Fibroblast of skin of abdomen (primary cell): Measurements from ENCODE around the gene TRIML2. TPM values are rescaled to one million over a fixed set of nuclear protein-coding genes. Genes with fewer than 3 reads are reported as not detected.

Source experiments
- DNase-seq: peaks from one replicate; pipeline ENCODE4 v3.0.0-alpha.2; 2013
- polyA plus RNA-seq, 2 experiments: library from polyadenylated mRNA; unstranded; fragments of 120-200 nt; gene quantifications; one replicate each; pipeline ENCODE4 v1.2.1, GENCODE V29; 2013; ENCODE audit not compliant: insufficient read length in 2 of 2

The TRIML2 gene, protein sequence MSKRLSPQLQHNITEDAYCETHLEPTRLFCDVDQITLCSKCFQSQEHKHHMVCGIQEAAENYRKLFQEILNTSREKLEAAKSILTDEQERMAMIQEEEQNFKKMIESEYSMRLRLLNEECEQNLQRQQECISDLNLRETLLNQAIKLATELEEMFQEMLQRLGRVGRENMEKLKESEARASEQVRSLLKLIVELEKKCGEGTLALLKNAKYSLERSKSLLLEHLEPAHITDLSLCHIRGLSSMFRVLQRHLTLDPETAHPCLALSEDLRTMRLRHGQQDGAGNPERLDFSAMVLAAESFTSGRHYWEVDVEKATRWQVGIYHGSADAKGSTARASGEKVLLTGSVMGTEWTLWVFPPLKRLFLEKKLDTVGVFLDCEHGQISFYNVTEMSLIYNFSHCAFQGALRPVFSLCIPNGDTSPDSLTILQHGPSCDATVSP
- polyA plus RNA-seq (2013, experiment 1 of 2; ENCODE audit: insufficient read length): 0.72 TPM
- polyA plus RNA-seq (2013, experiment 2 of 2; ENCODE audit: insufficient read length): 0.55 TPM

DNA sequence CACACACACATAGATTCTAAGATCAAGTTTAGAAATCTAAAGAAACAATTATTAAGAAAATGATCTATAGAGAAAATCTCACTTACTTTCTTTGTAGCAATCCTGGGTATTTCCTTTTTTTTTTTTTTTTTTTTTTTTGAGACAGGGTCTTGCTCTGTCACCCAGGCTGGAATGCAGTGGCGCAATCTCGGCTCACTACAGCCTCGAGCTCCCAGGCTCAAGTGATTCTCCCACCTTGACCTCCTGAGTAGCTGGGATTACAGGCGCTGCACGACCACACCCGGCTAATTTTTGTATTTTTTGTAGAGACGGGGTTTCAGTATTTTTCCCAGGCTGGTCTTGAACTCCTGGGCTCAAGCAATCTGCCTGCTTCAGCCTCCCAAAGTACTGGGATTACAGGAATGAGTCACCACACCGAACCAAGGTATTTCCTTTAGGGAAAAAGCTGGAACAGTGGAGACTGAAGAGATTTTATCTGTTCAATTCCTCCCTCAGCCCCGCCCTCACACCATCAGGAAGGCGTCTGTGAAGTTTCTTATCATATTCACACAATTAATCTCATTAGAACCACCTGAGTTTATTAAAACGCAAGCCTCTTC is at the start of gene TRIML2:
TSS of gene TRIML2 (minus strand) at position 447 of the 599 bp plus-strand sequence. CDS start 4,235 bp downstream, outside the sequence.
- DNase-seq: peak; percentile 41

DNA sequence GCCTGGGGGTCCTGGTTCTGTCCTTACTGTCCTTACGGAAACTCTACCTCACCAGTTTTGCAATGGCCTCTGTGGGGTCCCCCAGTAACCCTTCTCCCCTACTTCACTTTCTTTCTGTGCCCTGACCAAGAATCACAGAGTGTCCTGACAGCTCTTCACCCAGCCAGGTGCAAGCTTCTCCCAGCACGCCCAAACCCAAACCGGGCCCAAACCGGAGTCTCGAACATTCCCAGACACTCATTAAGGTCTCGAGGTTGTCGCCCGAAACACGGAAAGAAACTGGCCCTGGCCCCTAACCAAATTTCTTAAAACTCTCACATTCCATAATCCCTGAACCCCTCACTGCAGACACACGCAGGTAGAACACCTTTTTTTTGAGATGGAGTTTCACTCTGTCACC is 48.9 kb upstream of the TRIML2 start:
- DNase-seq: no peak

DNA sequence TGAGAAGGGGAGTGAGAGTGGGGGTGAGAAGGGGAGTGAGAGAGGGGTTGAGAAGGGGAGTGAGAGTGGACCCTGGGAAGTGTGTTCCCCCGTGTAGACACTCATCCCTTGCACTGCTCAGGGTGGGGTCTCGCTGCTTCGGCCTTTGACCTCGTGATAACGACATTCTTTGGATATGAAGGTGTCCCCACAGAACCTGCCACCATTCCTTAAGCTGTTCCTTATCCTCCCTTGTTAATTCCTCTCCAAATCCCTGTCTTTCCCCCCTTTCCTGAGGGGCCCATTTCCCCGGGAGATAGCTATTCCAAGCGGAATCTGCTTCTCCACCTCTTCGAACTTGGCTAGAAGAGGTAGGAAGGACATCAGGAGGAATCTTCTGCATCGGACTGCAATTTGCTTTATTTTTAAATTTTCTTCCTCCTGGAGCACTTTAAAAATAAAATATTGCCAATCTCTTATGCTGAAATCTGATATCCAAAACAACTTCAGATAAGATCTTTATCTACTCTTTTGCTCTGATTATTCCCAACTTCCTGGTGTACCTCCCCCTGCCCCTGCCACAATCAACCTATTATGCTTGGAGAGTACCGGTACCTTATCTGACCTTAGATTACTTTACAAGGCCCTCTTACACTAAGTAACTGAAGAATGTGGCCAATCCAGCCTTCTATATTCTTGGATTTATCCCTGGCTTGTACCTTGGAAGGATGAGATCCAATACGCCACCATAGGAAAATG is 45.4 kb upstream of the TRIML2 start:
- DNase-seq: no peak

DNA sequence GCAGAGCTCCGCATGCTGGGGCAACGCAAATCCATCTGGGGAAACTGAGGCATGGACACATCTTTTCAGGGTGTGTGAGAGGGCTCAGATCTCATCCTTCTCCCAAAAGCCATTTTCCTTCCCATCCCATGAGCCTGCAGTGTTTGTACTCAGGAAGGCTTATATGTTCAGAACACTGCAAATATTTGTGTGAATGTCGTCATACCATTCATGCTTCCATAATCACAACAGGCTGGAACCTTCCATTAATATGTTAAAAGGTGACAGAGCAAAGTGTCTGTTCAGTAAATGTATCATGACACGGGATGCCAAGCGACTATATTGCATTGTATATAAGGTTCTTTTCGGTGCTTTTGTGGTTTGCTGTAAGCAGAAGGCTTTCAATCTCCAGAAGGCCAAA is 38.4 kb upstream of the TRIML2 start:
- peak; percentile 12 for DNase-seq

DNA sequence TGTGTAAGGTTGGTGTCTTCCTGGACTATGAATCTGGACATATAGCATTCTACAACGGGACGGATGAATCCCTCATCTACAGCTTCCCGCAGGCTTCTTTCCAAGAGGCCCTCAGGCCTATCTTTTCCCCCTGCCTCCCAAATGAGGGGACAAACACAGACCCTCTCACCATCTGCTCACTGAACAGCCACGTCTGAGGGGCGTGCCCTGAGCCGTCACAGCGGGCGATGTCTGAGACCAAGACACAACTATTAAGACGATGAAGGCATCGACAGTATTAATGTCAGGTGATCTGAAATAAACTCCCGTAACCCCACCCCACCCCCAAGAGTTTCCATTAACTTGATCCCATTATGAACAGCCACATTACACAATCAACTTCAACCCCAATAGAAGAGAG is 37.8 kb upstream of the TRIML2 start:
- no peak for DNase-seq

DNA sequence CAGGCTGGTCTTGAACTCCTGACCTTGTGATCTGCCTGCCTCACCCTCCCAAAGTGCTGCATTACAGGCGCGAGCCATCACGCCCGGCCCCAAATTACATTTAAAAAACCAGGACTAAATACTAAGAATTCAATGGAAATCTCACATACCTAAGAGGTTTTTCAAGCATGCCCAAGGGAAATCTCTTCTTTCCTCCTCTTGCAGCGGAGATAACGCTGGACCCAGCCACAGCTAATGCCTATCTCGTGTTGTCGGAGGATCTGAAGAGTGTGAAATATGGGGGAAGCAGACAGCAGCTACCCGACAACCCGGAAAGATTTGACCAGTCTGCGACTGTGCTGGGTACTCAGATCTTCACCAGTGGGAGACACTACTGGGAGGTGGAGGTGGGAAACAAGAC is 37.2 kb upstream of the TRIML2 start:
- DNase-seq: no peak

DNA sequence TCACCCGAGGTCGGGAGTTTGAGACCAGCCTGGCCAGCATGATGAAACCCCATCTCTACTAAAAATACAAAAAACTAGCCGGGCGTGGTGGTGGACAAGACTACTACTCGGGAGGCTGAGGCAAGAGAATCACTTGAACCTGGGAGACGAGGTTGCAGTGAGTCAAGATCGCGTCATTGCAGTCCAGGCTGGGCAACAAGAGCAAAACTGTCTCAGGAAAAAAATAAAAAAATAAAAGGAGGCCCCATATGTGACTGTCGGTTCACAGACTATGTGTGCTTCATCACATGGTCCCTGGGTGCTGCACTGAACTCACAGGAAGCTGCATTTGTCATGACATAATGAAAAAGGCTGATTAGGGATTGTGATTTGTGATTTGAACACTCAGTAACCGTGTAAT is 36.2 kb upstream of the TRIML2 start:
- peak; percentile 33 for DNase-seq

DNA sequence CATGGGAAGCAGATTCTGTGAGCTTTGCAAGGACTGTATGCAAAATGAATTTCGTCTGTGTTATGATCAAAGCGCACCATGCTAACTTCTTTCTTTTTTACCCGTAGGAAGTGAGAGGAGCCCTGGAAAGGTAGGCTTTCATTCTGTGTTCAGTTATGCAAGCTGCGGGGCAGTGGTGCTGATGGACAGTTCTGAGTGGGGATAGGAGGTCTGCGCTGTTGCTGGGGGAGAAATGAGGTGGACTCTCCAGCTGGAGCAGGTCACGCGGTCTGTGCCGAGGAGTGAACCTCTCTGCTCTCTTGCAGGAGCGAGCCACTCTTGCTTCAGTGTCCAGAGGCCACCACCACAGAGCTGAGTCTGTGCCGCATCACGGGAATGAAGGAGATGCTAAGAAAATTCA is 34.3 kb upstream of the TRIML2 start:
- DNase-seq: peak; percentile 10

DNA sequence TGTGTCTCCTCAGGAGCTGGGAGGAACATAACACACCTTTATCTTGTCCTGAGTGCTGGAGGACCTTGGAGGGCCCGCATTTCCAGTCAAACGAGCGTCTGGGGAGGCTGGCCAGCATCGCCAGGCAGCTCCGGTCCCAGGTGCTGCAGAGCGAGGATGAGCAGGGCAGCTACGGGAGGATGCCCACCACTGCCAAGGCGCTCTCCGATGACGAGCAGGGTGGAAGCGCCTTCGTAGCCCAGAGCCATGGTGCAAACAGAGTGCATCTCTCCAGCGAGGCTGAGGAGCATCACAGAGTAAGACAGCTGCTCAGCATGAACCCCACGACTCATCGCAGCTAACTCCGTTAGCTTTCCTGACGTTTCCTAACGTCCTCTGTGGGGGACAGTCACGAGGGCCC is 30.3 kb upstream of the TRIML2 start:
- no peak for DNase-seq

DNA sequence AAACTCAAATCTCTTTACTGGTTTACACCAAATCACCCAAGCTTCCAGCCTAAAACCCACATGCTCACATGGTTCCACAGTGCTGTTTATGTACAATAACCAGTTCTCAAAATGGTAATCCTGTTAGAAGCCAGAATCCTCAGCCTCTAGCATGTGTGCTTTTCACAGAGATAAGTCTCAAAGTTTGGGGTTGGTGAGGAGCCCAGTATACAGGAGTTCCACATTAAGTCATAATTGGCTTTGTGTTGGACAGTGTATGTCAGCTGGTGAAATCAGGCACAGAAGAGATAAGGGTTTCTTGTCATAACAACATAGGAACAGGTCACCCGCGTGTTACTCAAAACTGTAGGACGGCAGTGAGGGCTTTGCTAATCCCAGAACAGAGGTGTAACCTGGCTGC is 29.7 kb upstream of the TRIML2 start, which contains the start of gene TRIML1:
TSS of gene TRIML1 (plus strand) at position 301 of the 400 bp plus-strand sequence. CDS start 118 bp downstream, outside the sequence.
- DNase-seq: no peak

DNA sequence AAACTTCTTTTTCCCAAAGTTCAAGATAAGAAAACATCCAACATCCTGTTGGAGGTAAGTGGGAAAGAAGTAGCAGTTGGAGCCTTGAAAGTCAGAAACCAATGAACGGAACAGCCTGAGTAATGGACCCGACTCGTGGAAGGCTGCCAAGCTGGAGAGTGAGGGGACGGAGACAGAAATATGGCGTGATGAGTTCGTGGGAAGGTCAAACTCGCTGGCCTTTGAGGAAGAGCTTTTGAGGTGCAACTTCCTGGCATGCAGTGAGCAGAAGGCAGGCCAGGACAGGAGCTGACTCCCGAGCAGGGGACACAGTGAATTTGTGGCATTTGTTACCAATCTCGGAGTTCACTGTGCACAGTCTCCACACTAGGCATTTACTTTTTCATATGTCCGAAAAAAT is 28.8 kb upstream of the TRIML2 start:
- DNase-seq: no peak

DNA sequence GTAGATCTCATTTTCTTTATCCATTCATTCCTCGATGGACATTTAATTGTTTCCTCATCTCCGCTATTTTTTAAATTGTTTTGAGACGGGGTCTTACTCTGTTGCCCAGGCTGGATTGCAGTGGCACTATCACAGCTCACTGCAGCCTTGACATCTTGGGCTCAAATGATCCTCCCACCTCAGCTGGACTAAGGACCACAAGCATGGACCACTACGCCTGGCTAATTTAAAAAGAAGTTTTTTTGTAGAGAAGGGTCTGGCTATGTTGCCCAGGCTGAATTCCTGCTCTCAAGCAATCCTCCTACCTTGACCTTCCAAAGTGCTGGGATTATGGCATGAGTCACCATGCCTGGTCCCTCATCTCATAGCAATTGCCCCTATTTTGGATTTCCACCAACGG is 22.8 kb upstream of the TRIML2 start:
- DNase-seq: no peak

DNA sequence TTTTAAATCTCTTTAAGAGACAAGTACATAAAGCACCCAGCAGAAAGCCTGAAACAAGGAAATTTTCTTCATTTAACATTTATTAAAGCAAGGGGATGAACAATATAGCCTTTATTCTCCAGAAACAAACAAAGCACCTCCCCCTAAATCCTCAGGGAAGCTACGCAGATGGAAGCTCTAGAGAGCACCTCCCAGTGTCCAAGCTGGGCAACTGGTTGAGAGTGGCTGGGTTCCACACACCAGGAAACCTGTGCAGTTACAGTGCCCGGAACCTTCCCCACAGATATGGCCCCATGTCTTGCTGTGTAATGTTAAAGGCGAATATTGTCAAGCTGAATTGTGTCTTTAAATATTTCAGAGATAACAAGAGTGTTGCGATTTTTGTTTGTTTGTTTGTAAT is 21.0 kb upstream of the TRIML2 start:
- no peak for DNase-seq

DNA sequence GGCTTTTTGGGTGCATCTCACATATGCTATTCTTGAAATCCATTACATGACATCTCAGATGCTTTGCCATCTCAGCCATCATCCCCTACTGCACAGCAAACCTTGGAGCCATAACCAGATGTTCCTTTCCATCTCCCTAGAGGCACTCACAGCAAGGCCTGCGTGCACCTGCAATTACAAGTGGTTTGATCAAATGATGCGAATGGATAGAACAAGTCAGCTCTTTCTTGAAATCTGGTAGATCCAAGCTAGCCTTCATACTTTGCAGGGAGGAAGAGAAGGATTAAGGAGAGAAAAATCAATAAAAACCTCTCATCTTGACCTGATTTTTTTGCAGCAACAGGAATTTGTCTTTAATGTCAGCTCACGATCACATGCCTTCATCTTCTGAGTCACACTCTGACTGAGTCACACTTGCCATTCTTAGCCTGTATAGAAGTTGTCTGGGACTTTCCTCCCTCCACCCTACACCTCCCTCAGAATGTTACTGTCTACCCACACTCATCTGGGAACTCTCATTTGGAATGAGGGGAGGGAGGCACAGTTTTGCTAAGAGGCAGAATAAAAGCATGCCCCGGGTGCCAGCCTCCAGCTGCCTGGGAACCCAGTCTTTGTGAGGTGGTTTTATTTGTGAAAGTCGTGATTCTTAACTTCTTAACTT is 17.9 kb upstream of the TRIML2 start:
- peak; percentile 88 for DNase-seq

DNA sequence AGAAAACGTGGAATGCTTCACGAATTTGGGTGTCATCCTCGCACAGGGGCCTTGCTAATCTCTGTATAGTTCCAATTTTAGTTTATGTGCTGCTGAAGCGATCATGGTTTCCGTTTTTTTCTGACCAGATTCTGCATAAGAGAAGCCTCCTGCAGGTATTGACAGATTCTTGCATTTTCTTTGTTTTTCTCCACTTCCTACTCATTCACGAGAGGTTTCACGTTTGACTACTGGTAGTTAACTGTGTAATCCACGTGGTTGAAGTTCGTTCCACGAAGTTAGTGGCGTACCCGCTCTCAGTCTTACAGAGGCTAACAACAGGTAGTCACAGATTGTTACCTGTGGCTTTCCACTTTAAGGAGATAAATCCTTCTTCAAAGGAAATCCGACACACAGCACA is 12.1 kb upstream of the TRIML2 start:
- no peak for DNase-seq

DNA sequence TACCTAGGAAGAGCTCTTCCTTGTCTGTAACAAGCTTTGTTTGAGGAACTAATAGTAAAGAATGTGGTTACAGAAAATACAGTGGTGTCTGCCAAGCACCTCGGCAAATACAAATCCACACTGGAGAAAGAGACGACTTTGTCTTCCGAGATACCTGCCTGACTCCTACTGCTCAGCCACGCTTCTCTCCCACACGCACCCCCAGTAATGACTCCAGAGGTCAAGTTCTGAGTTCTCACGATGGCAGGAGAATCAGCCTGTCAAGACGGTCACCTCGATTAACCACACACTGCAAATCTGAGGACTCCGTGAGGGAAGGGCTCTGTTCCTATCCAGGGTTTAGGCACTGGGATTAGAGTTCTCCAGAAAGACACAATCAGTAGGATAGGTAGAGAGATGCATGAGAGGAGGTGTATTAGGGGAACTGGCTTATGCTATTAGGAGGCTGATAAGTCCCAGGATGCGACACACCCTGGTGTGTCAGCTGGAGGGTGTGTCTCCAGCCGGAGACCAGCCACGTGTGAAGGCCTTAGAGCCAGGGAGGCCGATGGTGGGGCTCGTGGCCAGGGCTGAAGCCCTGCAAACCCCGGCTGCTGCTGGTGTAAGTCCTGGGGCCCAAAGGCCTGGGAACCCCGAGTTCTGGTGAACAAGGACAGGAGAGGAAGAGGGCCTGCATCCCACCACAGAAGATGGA is 8.4 kb upstream of the TRIML2 start:
- DNase-seq: no peak

DNA sequence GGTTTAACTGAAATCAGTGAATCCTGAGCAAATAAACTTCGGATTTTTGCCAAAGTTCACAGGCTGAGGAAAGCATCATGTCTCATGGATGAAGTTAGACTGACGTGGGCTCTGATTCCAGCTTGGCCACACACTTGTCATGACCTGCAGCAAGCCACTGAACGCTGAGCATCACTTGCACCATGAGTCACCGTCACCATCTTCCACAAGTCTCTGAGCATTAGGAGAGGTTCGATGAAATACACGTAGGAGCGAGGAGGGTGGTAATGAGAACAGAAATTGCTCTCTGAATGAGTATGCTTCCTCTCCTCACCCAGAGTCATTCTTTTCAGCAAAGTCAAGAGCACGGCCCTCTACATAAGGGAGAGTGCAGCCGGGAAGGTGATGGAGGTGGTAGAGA is 3.8 kb upstream of the TRIML2 start:
- no peak for DNase-seq

DNA sequence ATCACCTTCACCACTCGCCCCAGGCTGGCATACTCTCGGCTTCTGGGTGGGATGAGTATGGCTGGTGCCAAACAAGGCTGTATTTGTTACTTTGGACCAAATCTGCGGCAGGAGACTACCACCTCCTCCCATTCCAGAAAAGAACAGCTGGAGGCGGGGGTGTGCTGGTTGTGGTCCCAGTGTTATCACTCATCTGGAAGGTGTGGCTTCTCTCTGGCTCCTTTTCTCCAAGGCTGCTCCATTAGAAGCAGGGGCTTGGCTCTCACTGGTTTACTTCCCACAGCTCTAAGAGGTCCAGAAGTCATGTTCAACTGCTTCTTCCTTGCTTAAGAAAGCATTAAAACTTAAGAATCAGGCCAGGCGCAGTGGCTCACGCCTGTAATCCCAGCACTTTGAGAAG is 2.6 kb upstream of the TRIML2 start:
- no peak for DNase-seq

DNA sequence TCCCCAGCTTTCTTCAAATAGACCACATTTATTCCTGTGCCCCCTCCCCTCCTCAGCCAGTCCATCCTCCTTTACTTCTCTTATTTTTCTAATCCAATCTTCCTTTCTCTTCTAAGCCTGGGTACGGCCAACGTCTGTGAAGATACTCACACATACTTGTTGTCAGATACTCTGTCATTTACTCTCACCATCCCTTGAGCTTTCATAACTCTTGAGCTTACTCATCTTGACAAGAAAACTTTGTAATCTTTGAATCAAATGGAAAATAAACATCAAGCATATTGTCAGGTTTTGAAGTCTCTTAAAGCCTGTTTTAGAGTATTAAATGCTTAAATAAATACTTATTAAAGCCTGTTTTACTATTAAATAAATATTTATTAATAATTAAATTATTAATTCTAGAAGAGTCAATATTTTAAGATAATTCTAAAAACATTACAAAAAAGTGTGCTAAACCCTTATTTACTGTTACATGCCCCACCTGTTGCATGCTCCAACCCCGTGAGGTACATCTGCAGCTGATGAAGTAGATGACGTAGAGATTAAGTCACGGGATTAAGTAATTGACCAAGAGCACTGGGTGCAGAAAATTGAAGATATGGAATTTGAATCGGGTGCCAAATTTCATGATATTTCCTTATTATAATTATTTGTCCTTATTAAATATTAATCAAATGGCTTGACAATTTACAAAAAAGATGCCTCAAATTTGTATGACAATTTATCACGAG is 1.5 kb upstream of the TRIML2 start:
- peak; percentile 32 for DNase-seq

DNA sequence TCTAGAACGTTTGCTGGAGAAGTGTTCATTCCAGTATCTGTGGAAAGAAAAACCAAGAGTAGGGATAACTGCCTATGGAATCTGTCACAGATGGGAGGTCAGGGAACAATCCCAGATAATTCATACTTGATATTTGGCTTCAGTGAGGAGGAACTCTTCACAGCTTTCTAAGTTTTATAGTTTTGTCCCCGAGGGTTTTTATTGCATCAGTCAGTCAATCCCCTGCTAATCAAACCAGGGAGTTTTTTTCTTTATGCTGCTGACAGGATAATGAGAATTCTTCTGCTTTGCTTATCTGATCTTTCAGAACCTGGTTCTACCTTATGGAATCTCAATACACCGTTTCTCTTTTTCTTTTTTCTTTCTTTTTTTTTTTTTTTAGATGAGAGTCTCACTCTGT is 633 bp upstream of the TRIML2 start:
- DNase-seq: peak; percentile 19
